Measurements from ENCODE around the gene RARS2.

RARS2 gene

GRCh38 chr6:87538510-87539260, 51.1 kb downstream of the RARS2 start:
- Histone ChIP-seq H3K4me1 (ENCODE audit: control insufficient read depth, insufficient read depth, low read length) (no peaks in the 10 kb centered on the region), H3K9me3 (ENCODE audit: control insufficient read depth, insufficient read depth, low read depth, low read length) (no peaks in the 10 kb centered on the region), H3K27ac (ENCODE audit: extremely low read depth, low read depth, low read length) (no peak overlapping the region), H3K36me3 (ENCODE audit: control insufficient read depth in 2 of 2, insufficient read depth in 1 of 2, low read length in 2 of 2) (peaks cover 13 to 51% of the 10 kb centered on the region in 2 experiments), H3K4me3 (ENCODE audit: low read depth, low read length) (no peak overlapping the region)
- ChIA-PET CTCF (interaction anchor here (0.6 kb wide), 1 partner anchor 73 kb away, joined by 3 read pairs; no protein-coding TSS in a partner anchor), POLR2A (no interaction called here)
- TF ChIP-seq ZNF629 (tag by site-specific recombination; IDR thresholded peaks at IDR 0.05) (peak; percentile 27; the same call in 1 of the 2 replicates), ZSCAN5A (tag by site-specific recombination; IDR thresholded peaks at IDR 0.05) (no peak), ZNF777 (tag by site-specific recombination; IDR thresholded peaks at IDR 0.05; ENCODE audit: borderline replicate concordance) (no peak), GLI2 (tag by site-specific recombination; IDR thresholded peaks at IDR 0.05; ENCODE audit: borderline replicate concordance, low read depth) (no peak), ZNF112 (tag by site-specific recombination; IDR thresholded peaks at IDR 0.05) (no peak), ZEB2 (tag by site-specific recombination; IDR thresholded peaks at IDR 0.05) (no peak), ZNF510 (tag by site-specific recombination; IDR thresholded peaks at IDR 0.05; ENCODE audit: insufficient replicate concordance) (no peak), MEIS1 (CRISPR knock-in tag; IDR thresholded peaks at IDR 0.05; ENCODE audit: borderline replicate concordance) (no peak), ZNF202 (tag by site-specific recombination; IDR thresholded peaks at IDR 0.05; ENCODE audit: borderline replicate concordance) (peak; percentile 56; the same call in 1 of the 2 replicates), REST (tag by site-specific recombination; IDR thresholded peaks at IDR 0.05) (peak; percentile 46; the same call in 1 of the 2 replicates), ZSCAN4 (tag by site-specific recombination; IDR thresholded peaks at IDR 0.05) (no peak), OSR2 (tag by site-specific recombination; IDR thresholded peaks at IDR 0.05) (no peak), ZBTB26 (tag by site-specific recombination; optimal IDR thresholded peaks at IDR 0.05) (no peak), SCRT1 (tag by site-specific recombination; IDR thresholded peaks at IDR 0.05; ENCODE audit: borderline replicate concordance) (no peak), ZNF174 (tag by site-specific recombination; IDR thresholded peaks at IDR 0.05) (no peak), ZNF354C (tag by site-specific recombination; IDR thresholded peaks at IDR 0.05; ENCODE audit: borderline replicate concordance, low read depth) (no peak), ZBTB8A (tag by site-specific recombination; IDR thresholded peaks at IDR 0.05) (peak; percentile 57), ZNF223 (tag by site-specific recombination; IDR thresholded peaks at IDR 0.05) (no peak), ZBTB10 (tag by site-specific recombination; IDR thresholded peaks at IDR 0.05) (no peak), ZNF148 (tag by site-specific recombination; IDR thresholded peaks at IDR 0.05; ENCODE audit: borderline replicate concordance) (no peak), ZNF155 (tag by site-specific recombination; IDR thresholded peaks at IDR 0.05) (no peak), GFI1B (tag by site-specific recombination; IDR thresholded peaks at IDR 0.05) (no peak)
